ENCODE measurements around the gene A4GALT.

DNA sequence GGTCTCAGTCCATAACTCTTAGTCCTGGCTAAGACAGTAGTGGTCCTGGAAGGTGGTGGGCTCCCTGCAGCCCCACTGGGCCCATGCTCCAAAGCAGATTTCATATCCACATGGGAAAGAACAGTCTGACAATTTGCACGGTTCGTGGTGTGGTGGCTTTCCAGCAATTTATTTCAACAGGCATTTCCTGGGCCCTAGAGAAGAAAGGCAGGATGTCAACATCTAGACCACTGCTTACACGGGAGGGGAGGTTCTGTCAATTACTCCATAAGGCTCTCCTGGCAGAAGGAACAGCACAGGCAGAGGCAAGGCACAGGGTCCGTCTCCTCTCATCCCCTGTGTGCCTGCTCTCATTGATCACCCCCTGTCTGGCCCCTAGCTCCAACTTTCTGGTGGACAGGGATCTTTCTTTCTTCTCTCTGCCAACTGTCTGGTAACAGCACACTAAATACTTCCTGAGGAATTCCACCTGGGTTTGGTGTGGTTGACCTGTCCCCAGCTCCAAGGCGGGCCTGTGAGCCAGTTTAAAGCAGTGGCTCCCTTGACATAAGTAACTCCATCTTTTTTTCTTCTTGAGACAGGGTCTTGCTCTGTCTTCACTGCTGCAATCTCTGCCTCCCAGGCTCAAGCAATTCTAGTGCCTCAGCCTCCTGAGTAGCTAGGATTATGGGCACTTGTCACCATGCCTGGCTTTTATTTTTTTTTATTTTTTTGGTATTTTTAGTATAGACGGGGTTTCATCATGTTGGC, 5.1 kb upstream of the A4GALT start:
- TF ChIP-seq ZNF565 (CRISPR knock-in tag; conservative IDR thresholded peaks at IDR 0.05; ENCODE audit: low read depth) (no peak), ZC3H10 (CRISPR knock-in tag; IDR thresholded peaks at IDR 0.05) (no peak)

Data from SK-N-SH treated with all-trans-retinoic acid at 6 μM for 48 hours (cell line).